Measurements from ENCODE around the gene HES4. TPM values are rescaled to one million over a fixed set of nuclear protein-coding genes. Genes with fewer than 3 reads are reported as not detected.
A peak's percentile ranks its signal among the peaks of the same experiment; 100 is the strongest.

Gene HES4, protein sequence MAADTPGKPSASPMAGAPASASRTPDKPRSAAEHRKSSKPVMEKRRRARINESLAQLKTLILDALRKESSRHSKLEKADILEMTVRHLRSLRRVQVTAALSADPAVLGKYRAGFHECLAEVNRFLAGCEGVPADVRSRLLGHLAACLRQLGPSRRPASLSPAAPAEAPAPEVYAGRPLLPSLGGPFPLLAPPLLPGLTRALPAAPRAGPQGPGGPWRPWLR
- 54.4 and 89.4 TPM in 2 replicates for total RNA-seq
- polyA plus RNA-seq = 45.7 and 83.6 TPM in 2 replicates

DNA sequence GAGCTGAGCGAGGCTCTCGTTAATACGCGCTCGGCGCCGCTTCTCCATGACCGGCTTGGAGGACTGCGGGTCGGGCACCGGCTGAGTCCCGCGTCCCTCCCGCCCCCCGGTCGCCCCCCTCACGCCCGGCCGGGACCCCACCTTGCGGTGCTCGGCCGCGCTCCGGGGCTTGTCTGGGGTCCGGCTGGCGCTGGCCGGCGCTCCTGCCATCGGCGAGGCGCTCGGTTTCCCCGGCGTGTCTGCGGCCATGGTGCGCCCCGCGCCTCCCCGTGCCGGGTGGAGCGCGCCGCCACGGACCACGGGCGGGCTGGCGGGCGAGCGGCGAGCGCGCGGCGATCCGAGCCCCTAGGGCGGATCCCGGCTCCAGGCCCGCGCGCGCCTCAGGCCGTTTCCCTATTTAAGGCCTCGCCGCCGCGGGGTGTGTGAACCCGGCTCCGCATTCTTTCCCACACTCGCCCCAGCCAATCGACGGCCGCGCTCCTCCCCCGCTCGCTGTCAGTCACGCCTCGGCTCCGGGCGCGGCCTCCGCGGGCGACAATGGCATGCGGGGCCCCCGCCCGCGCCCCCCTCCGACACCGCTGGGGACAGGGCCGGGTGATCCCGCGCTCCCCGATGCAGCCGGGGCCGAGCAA is at the start of gene HES4:
Gene HES4, minus strand, starts transcription at position 373 of the 632 bp plus-strand sequence. Its CDS starts 124 bp downstream, at position 249.
- TF ChIP-seq, protein P1, sequence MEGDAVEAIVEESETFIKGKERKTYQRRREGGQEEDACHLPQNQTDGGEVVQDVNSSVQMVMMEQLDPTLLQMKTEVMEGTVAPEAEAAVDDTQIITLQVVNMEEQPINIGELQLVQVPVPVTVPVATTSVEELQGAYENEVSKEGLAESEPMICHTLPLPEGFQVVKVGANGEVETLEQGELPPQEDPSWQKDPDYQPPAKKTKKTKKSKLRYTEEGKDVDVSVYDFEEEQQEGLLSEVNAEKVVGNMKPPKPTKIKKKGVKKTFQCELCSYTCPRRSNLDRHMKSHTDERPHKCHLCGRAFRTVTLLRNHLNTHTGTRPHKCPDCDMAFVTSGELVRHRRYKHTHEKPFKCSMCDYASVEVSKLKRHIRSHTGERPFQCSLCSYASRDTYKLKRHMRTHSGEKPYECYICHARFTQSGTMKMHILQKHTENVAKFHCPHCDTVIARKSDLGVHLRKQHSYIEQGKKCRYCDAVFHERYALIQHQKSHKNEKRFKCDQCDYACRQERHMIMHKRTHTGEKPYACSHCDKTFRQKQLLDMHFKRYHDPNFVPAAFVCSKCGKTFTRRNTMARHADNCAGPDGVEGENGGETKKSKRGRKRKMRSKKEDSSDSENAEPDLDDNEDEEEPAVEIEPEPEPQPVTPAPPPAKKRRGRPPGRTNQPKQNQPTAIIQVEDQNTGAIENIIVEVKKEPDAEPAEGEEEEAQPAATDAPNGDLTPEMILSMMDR (IDR thresholded peaks at IDR 0.05; ENCODE audit: low read depth, low read length) = no peak
- H3K27me3 ChIP-seq = peaks cover 43% of the 10 kb centered on the region
- DNase-seq (ENCODE audit: low read depth in 1 of 2, low spot score in 1 of 2) = peak; percentile 96 to 97
- peaks cover 13% of the 10 kb centered on the region for H3K4me1 ChIP-seq (ENCODE audit: low read depth)
- no peaks in the 10 kb centered on the region for H3K9me3 ChIP-seq (ENCODE audit: low read depth)
- H3K36me3 ChIP-seq = no peaks in the 10 kb centered on the region
- H3K27ac ChIP-seq = peak within 1 kb of the TSS; percentile 99
- H3K4me3 ChIP-seq = peak within 1 kb of the TSS; percentile 39

DNA sequence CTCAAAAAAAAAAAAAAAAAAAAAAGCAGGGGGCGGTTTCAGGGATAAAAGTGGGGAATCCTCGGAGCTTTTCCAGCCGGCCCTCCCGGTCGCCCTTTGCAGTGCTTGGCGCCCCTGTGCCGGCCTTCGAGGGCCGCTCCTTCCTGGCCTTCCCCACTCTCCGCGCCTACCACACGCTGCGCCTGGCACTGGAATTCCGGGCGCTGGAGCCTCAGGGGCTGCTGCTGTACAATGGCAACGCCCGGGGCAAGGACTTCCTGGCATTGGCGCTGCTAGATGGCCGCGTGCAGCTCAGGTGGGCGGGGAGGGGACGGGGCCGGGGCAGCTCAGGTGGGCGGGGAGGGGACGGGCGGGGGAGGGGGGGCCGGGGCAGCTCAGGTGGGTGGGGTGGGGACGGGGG is 48.9 kb upstream of the HES4 start:
- Histone ChIP-seq H3K27ac (no peak overlapping the region), H3K36me3 (peaks cover 15% of the 10 kb centered on the region)
- TF ChIP-seq, protein P1 (IDR thresholded peaks at IDR 0.05; ENCODE audit: low read depth, low read length) = no peak

DNA sequence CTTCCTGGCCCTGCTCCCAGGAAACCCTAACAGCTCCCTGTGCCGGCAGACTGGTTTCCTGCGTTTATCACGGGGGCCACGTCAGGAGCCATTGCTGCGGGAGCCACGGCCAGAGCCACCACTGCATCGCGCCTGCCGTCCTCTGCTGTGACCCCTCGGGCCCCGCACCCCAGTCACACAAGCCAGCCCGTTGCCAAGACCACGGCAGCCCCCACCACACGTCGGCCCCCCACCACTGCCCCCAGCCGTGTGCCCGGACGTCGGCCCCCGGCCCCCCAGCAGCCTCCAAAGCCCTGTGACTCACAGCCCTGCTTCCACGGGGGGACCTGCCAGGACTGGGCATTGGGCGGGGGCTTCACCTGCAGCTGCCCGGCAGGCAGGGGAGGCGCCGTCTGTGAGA is 48.1 kb upstream of the HES4 start:
- Histone ChIP-seq H3K4me1 (ENCODE audit: low read depth) (no peaks in the 10 kb centered on the region), H3K9me3 (ENCODE audit: low read depth) (no peaks in the 10 kb centered on the region), H3K4me3 (no peak overlapping the region), H3K27me3 (no peaks in the 10 kb centered on the region), H3K36me3 (peaks cover 15% of the 10 kb centered on the region), H3K27ac (no peak overlapping the region)
- DNase-seq (ENCODE audit: low read depth in 1 of 2, low spot score in 1 of 2) = no peak
- TF ChIP-seq, protein P1 (IDR thresholded peaks at IDR 0.05; ENCODE audit: low read depth, low read length) = no peak

More for the DNA sequence above, 48.9 kb upstream of the HES4 start:
- Histone ChIP-seq H3K4me3 (no peak overlapping the region), H3K9me3 (ENCODE audit: low read depth) (no peaks in the 10 kb centered on the region), H3K4me1 (ENCODE audit: low read depth) (no peaks in the 10 kb centered on the region), H3K27me3 (no peaks in the 10 kb centered on the region)
- DNase-seq (ENCODE audit: low read depth in 1 of 2, low spot score in 1 of 2) = no peak

DNA sequence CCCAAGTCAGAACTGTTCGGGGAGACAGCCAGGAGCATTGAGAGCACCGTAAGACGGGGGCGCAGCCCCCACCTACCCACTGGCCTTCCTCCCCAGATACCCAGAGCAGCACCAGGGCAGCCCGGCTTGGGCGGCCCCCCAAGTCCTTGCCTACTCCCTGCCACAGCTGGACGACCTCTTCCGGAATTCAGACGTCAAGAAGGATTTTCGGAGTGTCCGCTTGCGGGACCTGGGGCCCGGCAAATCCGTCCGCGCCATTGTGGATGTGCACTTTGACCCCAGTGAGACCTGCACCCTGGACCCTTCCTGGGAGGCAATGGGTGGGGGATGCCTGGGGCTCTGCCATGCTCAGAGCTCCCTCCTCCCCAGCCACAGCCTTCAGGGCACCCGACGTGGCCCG is 47.5 kb upstream of the HES4 start:
- TF ChIP-seq, protein P1 (IDR thresholded peaks at IDR 0.05; ENCODE audit: low read depth, low read length) = no peak
- DNase-seq (ENCODE audit: low read depth in 1 of 2, low spot score in 1 of 2) = no peak
- Histone ChIP-seq H3K27ac (no peak overlapping the region), H3K27me3 (no peaks in the 10 kb centered on the region), H3K4me1 (ENCODE audit: low read depth) (no peaks in the 10 kb centered on the region), H3K4me3 (no peak overlapping the region), H3K9me3 (ENCODE audit: low read depth) (no peaks in the 10 kb centered on the region), H3K36me3 (peaks cover 15% of the 10 kb centered on the region)

DNA sequence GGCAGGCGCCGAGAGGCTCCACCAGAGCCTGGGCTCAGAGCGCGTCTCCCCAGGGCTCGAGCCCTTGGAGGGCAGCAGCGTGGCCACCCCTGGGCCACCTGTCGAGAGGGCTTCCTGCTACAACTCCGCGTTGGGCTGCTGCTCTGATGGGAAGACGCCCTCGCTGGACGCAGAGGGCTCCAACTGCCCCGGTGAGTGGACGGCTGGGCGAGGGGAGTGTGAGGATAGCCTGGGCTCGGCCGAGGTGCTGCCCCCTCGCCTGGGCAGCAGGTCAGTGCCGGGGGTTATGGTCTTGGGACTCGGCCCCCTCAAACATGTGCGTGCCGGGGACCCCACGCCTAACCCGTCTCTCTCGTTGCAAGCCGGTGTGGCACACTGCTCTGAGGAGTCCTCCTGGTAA is 46.9 kb upstream of the HES4 start:
- H3K4me3 ChIP-seq = no peak overlapping the region
- TF ChIP-seq, protein P1 (IDR thresholded peaks at IDR 0.05; ENCODE audit: low read depth, low read length) = no peak
- H3K36me3 ChIP-seq = peaks cover 15% of the 10 kb centered on the region
- no peaks in the 10 kb centered on the region for H3K4me1 ChIP-seq (ENCODE audit: low read depth)
- no peak overlapping the region for H3K27ac ChIP-seq
- H3K27me3 ChIP-seq = no peaks in the 10 kb centered on the region
- no peaks in the 10 kb centered on the region for H3K9me3 ChIP-seq (ENCODE audit: low read depth)
- DNase-seq (ENCODE audit: low read depth in 1 of 2, low spot score in 1 of 2) = no peak

Data from cardiac muscle cell (in vitro differentiated cells and primary cell).